Astrocyte of the cerebellum (primary cell): ENCODE measurements around the gene ACAD10.

ENCODE experiments used
- DNase-seq: peaks from one replicate; pipeline ENCODE4 v3.0.0-alpha.2; 2011; ENCODE audit warnings: low read depth
- H3K4me3 ChIP-seq: 2 replicates; pipeline ENCODE4 v1.5.1; 2011; ENCODE audit warnings: mild to moderate bottlenecking, low read depth, low read length, moderate library complexity
- CTCF ChIP-seq: IDR thresholded peaks from 2 replicates; pipeline ENCODE4 v1.5.1; 2012; ENCODE audit warnings: low read length, low read depth, moderate library complexity, mild to moderate bottlenecking; ENCODE audit errors: missing control alignments
- in situ Hi-C: cut with HindIII; loops from 2 replicates; pipeline ENCODE4 v1.10.0; 2017; ENCODE audit warnings: low sequenced_read_pairs

Gene ACAD10

DNA sequence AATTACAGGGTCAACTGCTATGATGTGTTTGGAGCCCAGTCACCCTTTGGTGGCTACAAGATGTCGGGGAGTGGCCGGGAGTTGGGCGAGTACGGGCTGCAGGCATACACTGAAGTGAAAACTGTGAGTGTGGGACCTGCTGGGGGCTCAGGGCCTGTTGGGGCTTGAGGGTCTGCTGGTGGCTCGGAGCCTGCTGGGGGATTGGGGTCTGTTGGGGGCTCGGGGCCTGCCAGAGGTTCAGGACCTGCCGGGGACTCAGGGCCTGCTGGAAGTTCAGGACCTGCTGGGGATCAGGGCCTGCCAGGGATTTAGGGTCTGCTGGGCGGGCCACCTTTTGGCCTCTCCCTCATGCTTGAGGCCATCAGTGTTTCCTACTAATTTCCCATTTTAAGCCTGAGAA, 118.0 kb downstream of the ACAD10 start:
- H3K4me3 ChIP-seq = no peak overlapping the region
- in situ Hi-C loops = no loop called here
- no peak for DNase-seq
- TF ChIP-seq CTCF = no peak

GRCh38 chr12:111806304-111806703, 120.5 kb downstream of the ACAD10 start:
- no peak for TF ChIP-seq CTCF
- in situ Hi-C loops = no loop called here
- no peak for DNase-seq
- no peak overlapping the region for H3K4me3 ChIP-seq
